Measurements from ENCODE around the gene CADPS2. TPM values are rescaled to one million over a fixed set of nuclear protein-coding genes. Genes with fewer than 3 reads are reported as not detected.
A peak's percentile ranks its signal among the peaks of the same experiment; 100 is the strongest.

CADPS2 gene
- 74.0 and 115 TPM in 2 replicates for total RNA-seq

GRCh38 chr7:122886357-122887081 lies at the start of gene CADPS2:
CADPS2 (minus strand) TSS chr7:122886460; CDS start chr7:122886337, 123 bp downstream.
- peak; percentile 80 for DNase-seq (ENCODE audit: low read depth, low spot score)

GRCh38 chr7:122935620-122936019 lies 49.4 kb upstream of the CADPS2 start:
- no peak for DNase-seq (ENCODE audit: low read depth, low spot score)

- no peak for DNase-seq (ENCODE audit: low read depth, low spot score)
Observed at GRCh38 chr7:122919643-122920181, 33.5 kb upstream of the CADPS2 start.

GRCh38 chr7:122914812-122915211 lies 28.6 kb upstream of the CADPS2 start:
- no peak for DNase-seq (ENCODE audit: low read depth, low spot score)

GRCh38 chr7:122913608-122914007 lies 27.3 kb upstream of the CADPS2 start:
- no peak for DNase-seq (ENCODE audit: low read depth, low spot score)

GRCh38 chr7:122902751-122903495 lies 16.7 kb upstream of the CADPS2 start:
- no peak for DNase-seq (ENCODE audit: low read depth, low spot score)

GRCh38 chr7:122901250-122901649 lies 15.0 kb upstream of the CADPS2 start:
- no peak for DNase-seq (ENCODE audit: low read depth, low spot score)

- DNase-seq (ENCODE audit: low read depth, low spot score), result no peak
Observed at GRCh38 chr7:122896509-122896908, 10.2 kb upstream of the CADPS2 start.

GRCh38 chr7:122893486-122893885 lies 7.2 kb upstream of the CADPS2 start:
- DNase-seq (ENCODE audit: low read depth, low spot score), result no peak

GRCh38 chr7:122889116-122889515 lies 2.9 kb upstream of the CADPS2 start:
- no peak for DNase-seq (ENCODE audit: low read depth, low spot score)

- DNase-seq (ENCODE audit: low read depth, low spot score), result no peak
Observed at GRCh38 chr7:122887848-122888247, 1.6 kb upstream of the CADPS2 start.

- DNase-seq (ENCODE audit: low read depth, low spot score), result peak; percentile 48
Observed at GRCh38 chr7:122887198-122887597, 938 bp upstream of the CADPS2 start.

GRCh38 chr7:122885583-122886356 lies 490 bp downstream of the CADPS2 start:
- DNase-seq (ENCODE audit: low read depth, low spot score), result no peak

- no peak for DNase-seq (ENCODE audit: low read depth, low spot score)
Observed at GRCh38 chr7:122884186-122884585, 2.1 kb downstream of the CADPS2 start.

GRCh38 chr7:122883049-122883680 lies 3.1 kb downstream of the CADPS2 start:
- DNase-seq (ENCODE audit: low read depth, low spot score), result no peak

GRCh38 chr7:122881324-122881723 lies 4.9 kb downstream of the CADPS2 start:
- DNase-seq (ENCODE audit: low read depth, low spot score), result no peak

GRCh38 chr7:122869260-122869659 lies 17.0 kb downstream of the CADPS2 start:
- DNase-seq (ENCODE audit: low read depth, low spot score), result no peak

GRCh38 chr7:122867471-122867980 lies 18.7 kb downstream of the CADPS2 start:
- no peak for DNase-seq (ENCODE audit: low read depth, low spot score)

- no peak for DNase-seq (ENCODE audit: low read depth, low spot score)
Observed at GRCh38 chr7:122864838-122865237, 21.4 kb downstream of the CADPS2 start.

GRCh38 chr7:122864016-122864415 lies 22.2 kb downstream of the CADPS2 start:
- no peak for DNase-seq (ENCODE audit: low read depth, low spot score)

GRCh38 chr7:122858320-122858719 lies 27.9 kb downstream of the CADPS2 start:
- no peak for DNase-seq (ENCODE audit: low read depth, low spot score)
